LoVo (cell line): ENCODE data around the gene PRKCH.
"Not testable (repeated sequence)": the region's sequence is repeated elsewhere in the genome, so short reads cannot be mapped to it uniquely, and the experiment has no call there.

Source experiments
- DNase-seq: peaks from one replicate; pipeline ENCODE4 v3.0.0-alpha.2; 2016; ENCODE audit warnings: low spot score

The PRKCH gene

DNA sequence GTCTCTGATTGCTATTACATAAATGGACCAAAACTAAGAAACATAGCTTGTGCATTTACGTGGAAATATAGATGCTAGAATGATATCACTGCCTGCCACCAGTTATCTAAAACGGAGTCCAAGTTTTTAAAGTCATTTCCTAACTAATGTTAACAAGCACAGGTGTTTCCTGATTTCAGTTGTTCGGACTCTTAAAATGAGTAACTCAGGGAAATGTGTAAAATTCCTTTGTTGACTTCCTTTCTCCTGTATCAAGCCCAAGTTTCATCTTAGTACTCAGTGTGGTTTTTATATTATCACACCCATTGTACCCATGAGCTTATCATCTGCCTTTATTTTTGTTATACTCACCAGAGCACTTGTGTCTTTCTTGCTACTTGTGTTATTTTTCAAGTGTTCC, 13.2 kb upstream of the PRKCH start:
- no peak for DNase-seq

DNA sequence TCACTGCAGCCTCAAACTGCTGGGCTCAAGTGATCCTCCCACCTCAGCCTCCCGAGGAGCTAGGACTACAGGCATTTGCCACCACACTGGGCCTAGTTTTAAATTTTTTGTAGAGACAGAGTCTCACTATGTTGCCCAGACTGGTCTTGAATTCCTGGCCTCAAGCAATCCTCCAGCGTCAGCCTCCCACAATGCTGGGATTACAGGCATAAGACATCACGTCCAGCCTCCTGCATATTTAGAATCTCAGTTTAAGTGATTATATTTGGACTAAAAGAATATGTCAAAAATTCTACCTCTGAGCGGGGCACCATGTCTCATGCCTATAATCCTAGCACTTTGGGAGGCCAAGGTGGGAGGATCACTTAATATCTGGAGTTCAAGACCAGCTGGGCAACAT, 12.7 kb upstream of the PRKCH start:
- DNase-seq: not testable (repeated sequence)

DNA sequence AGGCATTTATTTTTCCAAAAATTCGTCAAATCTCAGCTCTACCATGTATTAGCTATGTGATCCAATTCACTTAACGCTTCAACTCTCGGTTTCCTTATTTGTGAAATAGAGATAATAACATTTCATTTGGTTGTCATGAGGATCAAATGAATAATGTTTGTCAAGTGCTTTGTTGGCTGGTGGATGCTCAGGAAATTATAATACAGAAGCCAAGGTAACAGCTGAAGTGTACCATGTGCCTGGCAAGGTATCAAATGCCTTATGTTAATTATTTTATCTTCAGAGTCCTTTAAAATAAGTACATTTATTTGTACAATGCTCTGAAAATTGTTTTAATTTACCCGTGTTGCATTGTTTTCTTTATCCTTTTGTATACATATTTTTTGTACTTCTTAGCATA, 6.1 kb upstream of the PRKCH start:
- DNase-seq: no peak

DNA sequence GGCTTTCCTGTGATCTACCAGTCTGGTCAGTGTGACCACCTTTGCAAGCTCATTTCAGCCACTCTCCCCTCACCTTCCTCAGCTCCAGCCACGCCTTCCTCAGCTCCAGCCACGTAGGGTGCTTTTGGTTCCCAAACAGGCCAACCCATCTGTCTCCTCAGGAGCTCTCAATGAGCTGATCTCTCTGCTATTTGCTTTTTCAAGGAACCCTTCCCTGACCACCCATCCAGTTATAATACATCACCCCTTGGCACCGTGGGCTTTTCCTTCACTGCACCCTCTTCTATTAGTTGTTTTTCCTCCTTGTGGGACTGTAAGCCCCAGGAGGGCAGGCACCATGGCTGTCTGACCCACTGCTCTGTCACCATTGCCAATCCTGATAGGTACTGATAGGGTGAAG, 2.3 kb upstream of the PRKCH start:
- DNase-seq: no peak

DNA sequence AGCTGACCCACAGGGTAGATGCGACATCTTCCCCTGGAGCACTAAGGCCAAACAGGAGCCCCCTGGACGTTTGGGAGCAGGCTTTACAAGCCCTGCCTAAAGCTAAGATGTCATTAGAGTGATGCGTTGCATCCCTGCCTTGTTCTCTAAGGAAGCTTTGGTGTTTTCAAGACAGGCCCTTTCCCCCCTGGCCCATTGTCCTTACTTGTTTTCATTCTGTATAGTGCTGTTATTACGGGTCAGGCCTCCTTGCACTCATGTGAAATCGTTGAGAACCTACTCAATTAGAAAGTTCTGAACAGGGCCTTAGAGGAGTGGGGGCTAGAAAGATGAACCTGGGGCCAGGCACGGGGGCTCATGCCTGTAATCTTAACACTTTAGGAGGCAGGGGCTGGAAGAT, 1.7 kb upstream of the PRKCH start:
- no peak for DNase-seq

DNA sequence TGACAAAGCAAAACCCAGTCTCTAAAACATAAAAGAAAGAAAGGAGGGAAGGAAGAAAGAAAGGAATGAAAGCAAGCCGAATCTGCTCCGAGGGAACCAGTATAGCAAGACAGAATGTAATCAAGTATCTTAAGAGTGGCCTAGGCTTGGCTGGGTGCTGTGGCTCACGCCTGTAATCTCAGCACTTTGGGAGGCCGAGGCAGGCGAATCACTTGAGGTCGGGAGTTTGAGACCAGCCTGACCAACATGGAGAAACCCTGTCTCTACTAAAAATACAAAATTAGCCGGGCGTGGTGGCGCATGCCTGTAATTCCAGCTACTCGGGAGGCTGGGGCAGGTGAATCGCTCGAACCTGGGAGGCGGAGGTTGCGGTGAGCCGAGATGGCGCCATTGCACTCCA, 1.2 kb upstream of the PRKCH start:
- not testable (repeated sequence) for DNase-seq

DNA sequence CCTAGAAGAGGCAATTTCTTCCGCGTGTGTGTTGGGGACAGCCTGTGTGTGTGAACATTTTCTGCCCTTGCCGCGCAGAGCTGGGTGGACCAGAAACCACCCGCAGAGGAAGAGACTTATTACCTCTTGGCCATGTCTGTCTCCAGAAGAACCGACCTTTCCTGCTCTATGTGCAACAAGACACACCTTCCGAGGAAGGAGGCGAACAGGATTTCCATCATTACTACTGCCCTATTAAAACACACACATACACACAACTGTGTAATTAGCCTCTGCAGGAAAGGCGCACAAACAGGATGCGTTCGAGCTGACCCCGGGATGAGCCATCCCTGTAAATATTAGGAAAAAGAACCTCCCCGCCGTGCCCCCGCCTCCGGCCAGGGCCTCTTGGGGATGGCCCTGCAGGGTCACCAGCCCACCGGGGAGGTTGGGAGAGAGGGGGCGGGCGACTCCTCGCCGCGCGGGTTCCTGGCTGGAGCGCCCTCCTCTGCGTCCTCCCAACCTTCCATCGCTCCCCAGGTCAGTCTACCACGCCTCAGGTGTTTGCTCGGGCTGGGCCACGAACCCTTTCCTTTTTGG, 484 bp upstream of the PRKCH start:
- DNase-seq: no peak

DNA sequence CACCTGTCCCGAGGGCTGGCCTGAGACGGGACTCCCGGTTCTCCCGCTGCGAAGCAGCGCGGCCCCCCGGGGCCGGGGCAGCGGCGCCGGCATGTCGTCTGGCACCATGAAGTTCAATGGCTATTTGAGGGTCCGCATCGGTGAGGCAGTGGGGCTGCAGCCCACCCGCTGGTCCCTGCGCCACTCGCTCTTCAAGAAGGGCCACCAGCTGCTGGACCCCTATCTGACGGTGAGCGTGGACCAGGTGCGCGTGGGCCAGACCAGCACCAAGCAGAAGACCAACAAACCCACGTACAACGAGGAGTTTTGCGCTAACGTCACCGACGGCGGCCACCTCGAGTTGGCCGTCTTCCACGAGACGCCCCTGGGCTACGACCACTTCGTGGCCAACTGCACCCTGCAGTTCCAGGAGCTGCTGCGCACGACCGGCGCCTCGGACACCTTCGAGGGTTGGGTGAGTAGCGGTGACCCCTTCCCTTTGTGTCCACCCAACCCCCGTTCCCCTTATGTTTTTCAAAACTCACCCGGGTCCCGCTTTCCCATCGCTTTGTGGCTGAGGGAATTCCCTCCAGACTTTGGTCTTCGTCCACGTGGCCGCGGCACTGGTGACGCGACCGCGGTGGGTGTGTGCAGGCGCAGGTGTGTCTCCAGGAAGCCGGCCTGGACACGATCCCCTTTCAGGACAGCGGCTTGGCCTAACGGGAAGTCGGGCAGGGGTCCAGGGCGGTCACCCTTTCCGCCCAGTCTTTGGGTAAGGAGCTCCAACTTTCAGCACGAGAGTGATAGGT, 826 bp downstream of the PRKCH start:
- DNase-seq: peak; percentile 53

DNA sequence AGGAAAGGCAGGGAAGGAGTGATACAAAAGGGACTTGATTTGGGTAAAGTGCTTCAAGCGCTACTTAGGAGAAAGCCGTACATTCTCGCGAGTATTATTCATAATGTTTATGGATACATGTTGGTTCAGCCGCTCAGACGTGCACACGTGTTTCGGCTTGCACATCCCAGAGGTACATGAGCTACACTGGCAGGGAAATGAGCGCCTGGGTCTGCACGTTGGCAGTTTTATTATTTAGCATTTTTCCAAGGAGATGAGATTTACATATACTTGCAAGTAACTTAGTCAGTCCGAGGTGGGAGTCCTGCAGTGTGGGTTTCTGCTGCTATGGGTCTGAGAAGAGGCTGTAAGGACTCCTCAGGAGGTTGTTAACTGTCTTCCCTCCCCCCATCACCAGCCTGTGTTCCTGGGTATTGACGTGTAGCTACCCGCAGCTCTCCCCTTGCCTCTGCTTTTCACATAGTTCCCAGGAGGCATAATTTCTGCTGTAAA, 1.5 kb downstream of the PRKCH start:
- peak; percentile 50 for DNase-seq

DNA sequence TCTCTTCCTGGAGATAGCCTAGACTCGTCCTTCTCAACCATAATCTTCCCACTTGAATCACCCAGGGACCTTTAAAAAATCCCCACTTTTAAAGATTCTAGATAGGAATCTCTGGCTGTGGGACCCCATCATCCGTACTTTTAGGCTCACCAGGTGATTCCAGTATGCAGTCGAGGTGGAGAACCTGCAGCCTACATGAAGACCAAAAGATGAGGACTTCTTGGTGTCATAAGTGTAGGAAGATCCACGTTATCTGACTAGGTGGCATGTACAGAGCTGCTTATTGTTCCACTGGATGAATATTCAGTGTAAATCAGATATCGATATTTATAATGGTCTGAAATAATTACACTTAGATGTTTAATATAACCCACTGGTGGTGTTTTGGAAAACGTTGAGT, 2.6 kb downstream of the PRKCH start:
- DNase-seq: no peak

DNA sequence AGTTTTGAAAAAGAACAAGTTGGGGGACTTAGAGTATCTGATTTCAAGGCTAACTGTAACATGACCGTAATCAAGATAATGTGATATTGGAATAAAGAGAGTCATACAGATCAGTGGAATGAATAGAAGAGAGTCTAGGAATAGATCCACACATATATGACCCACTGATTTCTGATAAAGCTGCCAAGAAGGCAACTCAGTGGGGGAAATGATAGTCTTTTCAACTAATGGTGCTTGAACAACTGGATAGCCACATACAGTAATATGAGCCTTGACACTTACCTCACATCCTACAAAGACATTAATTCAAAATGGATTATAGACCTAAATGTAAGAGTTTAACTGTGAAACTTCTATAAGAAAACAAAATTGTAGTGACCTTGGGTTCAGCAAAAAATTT, 3.8 kb downstream of the PRKCH start:
- no peak for DNase-seq

DNA sequence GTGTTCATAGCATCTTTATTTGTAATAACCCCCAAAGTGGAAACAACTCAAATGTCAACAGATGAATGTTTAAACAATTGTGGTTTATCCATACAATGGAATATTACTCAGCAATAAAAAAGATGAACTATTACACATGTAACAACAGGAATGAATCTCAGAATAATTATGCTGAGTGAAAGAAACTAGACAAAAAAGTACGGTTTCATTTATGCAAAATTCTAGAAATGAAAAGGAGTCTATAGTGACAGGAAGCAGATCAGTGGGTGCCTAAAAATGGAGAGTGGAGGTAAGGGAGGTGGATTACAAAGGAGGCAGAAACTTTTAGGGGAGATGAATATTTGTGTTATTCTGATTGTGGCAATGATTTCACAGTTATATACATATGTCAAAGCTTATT, 4.8 kb downstream of the PRKCH start:
- DNase-seq: no peak

DNA sequence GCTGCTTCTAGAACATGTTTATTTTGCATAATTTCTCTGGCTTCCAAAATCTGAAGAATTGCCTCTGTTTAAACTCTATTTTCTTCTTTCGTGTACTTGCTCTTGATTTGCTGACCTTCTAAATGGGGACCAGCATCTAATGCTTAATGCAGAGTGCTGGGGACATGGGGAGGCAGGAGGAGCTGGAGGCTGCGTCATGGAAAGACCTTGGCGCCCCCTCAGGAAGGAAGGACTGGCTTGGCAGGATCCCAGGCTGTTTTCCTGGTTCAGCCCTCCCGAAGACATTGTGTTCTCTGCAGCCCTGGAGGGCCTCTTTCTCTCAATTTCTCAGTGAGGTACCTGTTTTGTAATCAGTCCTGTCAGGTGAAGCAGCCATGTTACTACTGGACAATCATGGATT, 5.5 kb downstream of the PRKCH start:
- DNase-seq: no peak

DNA sequence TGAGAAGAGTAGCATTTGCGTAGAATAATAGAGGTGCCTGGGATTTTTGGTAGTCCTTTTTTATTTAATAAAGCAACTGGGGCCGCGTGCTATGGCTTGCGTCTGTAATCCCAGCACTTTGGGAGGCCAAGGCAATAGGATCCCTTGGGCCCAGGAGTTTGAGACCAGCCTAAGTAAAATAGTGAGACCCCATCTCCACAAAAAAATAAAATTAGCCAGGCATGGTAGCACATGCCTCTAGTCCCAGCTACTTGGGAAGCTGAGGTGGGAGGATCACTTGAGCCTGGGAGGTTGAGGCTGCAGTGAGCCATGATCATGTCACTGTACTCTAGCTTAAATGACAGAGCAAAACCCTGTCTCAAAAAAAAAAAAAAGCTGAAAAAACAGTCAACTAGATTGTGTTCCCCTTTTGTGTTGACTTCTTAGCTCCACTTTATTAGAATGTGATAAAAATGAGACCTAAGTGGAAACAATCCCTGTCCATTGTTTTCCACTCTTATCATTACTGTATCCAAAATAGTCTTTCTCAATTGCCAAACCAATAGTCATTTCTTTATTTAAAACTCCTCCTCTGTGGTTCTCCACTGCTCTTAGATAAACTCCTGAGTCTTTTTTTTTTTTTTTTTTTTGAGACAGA, 7.4 kb downstream of the PRKCH start:
- no peak for DNase-seq

DNA sequence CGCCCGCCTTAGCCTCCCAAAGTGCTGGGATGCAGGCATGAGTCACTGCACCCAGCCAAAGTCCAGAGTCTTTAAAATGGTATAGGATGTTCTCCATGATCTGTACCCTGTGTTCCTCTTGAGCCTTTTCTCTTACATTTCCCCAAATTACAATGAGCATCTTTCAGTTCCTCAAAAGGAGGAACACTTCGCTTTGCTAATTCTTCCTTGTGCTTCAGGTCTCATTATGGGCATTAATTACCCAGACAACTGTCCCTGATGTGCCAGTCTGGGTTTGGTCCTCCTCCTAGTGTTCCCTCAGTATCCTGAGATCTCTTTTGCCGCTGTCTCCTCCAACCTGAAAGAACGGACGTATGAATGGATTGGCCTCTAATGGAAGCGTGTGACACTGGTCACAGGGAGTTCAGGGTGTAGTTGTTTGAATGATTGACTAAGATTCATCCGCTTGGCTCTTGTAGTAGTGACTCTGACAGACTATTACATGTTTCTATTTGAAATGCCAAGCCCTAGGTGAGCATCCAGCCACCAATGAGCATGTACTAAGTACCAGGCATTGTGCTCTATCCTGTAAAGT, 8.2 kb downstream of the PRKCH start:
- DNase-seq: no peak

DNA sequence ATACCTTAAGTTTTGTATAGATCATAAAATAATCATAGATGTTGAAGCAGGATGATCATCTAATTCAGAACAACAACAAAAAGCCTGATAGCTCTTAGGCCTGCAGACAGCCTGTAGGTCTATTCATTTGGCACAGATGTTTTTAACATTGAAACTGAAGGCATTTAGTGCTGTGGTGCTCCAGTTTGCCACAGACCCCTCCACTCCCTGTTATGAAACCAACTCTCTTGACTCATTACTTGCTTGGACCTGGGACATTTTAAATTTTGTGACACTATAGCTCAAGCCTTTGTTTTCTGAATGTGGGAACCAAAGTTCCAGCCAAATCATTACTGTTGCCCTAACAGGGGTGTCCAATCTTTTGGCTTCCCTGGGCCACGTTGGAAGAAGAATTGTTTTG, 9.1 kb downstream of the PRKCH start:
- DNase-seq: no peak

DNA sequence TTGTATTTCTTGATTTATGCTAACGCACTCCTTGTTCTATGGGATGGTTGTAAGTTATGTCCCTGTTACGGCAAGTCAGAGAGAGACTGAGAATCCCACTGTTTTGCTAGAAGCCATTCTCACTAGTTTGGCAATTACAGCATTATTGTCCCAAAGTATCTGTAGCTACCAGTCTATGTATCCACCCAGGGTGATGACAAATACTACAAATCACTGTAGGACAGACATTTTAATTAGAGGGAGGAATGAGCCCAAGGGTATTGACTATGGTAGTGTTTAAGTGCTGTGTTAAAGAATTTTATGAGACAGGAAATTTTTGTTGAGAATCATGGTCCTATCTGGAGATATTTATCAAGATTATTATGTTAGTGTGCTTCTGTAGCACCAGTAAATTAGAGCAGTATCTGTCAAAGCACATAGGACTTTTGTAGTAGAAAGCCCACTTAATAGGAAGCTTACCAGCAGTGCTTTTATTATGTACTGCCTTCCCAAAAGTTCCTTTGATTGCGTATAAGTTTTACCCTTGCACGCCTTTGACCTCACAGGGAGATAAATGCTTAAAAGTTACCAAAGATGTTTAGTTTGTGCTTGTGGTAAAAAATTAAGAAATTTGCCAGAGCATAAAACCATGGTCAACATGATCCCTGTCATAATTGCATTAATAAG, 10.7 kb downstream of the PRKCH start:
- DNase-seq: no peak

DNA sequence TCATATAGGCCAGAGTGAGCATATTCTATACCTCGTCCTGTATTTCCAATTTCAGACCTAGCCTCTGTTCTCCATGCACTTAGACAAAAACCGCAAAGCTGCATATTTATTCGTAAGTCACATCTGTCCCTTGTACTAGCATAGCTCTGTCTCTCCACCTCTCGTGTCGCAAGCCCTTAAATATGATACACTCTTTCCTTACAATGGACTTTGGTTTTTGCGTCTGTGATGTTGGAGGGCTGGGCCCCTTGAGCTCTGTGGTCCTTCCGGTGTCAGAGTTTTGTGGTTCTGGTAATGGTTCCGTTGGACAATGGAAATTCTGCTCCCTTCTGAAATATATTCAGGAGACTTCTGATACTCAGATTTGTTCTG, 11.3 kb downstream of the PRKCH start:
- no peak for DNase-seq

DNA sequence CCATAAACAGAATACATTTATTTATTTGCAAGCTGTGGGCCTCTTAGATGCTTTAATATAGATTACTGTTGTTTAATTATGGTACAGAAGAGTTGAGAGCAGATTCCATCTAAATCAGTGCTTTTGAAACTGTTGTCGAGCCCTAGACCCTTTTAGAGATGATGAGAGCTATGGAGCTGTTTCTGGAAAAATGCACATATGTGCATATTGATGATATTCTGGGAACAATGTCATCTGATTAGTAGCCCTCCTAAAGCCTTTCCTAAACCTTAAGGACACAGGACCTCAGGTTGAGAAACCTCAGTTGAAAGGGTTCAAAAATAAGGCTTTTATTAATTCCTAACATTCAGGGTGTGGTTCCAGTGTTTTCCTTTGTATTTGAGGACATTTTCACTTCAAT, 11.7 kb downstream of the PRKCH start:
- no peak for DNase-seq

DNA sequence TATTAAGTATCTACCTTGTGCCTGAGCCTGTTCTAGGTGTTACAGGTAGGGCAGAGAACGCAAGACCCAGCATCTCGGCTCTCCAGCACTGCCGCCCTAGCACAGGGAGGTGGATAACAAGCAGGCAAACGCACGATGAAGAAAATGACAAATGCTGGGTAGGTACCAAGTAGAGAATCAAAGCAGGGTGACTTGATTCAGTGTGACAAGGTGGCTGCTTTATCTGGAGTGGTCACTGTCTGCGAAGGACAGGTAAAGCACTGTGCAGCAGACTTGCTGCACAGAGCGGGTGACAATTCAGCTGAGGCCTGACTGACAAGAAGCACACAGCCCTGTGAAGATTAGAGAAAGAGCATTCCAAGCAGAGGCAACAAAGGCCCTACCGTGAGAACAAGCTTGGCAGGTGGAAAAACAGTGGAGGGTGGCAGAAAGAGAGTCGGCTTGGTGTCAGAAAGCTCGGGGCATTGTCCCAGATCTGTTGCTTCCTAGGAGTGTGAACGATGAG, 12.9 kb downstream of the PRKCH start:
- DNase-seq: no peak

DNA sequence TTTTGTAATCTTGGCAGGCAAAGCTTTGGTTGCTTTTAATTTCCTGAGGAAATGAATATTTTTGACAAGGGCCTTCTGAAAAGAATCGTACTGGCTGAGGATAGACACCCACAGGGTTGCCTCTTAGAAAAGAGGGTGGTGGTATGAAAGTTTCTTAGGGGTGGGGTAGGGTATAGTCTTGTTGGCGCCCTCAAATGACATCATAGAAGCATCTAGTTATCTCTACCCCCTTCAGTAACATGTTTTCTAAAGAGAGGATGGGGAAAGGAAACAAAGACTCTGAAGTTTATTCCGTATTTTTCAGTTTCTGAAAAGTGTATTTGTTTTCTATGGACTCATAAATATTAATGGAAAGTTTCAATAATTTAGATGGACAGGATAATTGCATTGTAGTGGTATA, 13.7 kb downstream of the PRKCH start:
- DNase-seq: no peak

DNA sequence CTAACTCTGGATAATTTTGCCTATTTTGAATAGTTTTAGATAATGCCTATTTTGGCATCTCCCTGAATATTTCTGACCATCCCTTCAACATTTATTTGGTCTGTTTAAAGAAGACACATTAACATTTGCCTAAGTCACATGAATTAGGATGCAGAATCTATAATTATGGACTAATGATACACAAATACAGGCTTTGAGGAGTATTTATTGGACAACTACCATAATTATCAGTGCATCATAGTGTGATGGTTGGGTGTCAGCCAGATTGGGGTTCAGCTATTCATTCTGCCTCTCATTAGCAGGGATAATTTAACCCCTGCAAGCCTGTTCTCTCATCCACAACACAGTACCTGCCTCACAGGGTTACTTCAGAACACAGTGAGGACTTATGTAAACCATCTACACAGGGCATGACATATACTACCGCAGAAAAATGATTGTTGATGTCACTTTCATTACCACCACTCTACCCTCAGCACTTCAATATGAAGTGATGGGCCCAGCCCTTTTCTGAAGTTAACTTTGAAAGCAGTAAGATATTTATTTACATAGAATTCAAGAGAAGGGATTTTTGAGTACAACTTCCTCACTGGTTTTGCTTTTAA, 14.4 kb downstream of the PRKCH start:
- no peak for DNase-seq
